Large intestine (tissue), 3 donors: ENCODE results near the gene CASS4. TPM values are rescaled to one million over a fixed set of nuclear protein-coding genes. Genes with fewer than 3 reads are reported as not detected.

Experiments
- DNase-seq, 2 donors: peaks; one replicate each; pipeline versions ENCODE4 v3.0.0 to v3.0.0-alpha.2; 2013
- H3K27ac ChIP-seq: one replicate; pipeline ENCODE4 v1.5.1; 2013; ENCODE audit warnings: low read length
- H3K27me3 ChIP-seq: 2 replicates; pipeline ENCODE4 v1.6.1; 2013; ENCODE audit warnings: low read length; ENCODE audit not compliant: control insufficient read depth, insufficient read depth
- H3K36me3 ChIP-seq: 2 replicates; pipeline ENCODE4 v1.6.1; 2013; ENCODE audit warnings: low read length; ENCODE audit not compliant: control insufficient read depth, insufficient read depth
- H3K4me1 ChIP-seq: one replicate; pipeline ENCODE4 v1.6.1; 2013; ENCODE audit warnings: low read length; ENCODE audit not compliant: control insufficient read depth, insufficient read depth
- H3K4me3 ChIP-seq: one replicate; pipeline ENCODE4 v1.5.1; 2013; ENCODE audit warnings: low read length
- H3K9me3 ChIP-seq: one replicate; pipeline ENCODE4 v1.6.1; 2013; ENCODE audit warnings: mild to moderate bottlenecking, low read depth, low read length, moderate library complexity; ENCODE audit not compliant: control insufficient read depth
- WGBS: methylation state at CpG from one replicate; pipeline ENCODE4 v1.1.5; 2013; ENCODE audit warnings: low lambda C conversion rate; ENCODE audit not compliant: insufficient coverage; 5-methylcytosine and 5-hydroxymethylcytosine counted together
- polyA plus RNA-seq: library from polyadenylated mRNA; unstranded; fragments of 120-200 nt; gene quantifications from one replicate; pipeline ENCODE4 v1.2.1, GENCODE V29; 2013

The CASS4 gene
- polyA plus RNA-seq, 1 donor = 1.2 TPM

DNA sequence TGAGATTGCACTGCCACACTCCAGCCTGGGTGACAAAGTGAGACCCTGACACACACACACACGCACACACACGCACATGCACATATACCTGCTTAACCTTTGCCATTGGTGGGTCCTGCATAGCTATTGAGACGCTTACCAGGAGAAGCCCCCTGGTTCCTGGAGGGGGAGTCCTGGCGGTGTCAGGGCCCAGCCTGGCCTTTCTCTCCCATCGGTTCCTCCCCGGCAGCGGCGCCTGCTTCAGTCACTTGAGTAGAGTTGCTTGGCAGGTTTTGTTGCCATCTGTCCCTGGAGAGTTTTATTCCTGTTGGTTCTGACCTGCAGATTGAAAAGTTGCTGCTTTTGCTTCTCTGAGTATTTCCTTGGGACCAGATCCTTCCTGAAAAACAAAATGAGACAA is 91.9 kb downstream of the CASS4 start:
- 100% methylated on average over 1 of the region's 8 CpGs for WGBS
- no peaks in the 10 kb centered on the region for H3K9me3 ChIP-seq
- H3K4me3 ChIP-seq = no peak overlapping the region
- peaks cover 12% of the 10 kb centered on the region for H3K36me3 ChIP-seq
- DNase-seq = no peak
- no peak overlapping the region for H3K27ac ChIP-seq
- no peaks in the 10 kb centered on the region for H3K27me3 ChIP-seq
- H3K4me1 ChIP-seq = no peaks in the 10 kb centered on the region

DNA sequence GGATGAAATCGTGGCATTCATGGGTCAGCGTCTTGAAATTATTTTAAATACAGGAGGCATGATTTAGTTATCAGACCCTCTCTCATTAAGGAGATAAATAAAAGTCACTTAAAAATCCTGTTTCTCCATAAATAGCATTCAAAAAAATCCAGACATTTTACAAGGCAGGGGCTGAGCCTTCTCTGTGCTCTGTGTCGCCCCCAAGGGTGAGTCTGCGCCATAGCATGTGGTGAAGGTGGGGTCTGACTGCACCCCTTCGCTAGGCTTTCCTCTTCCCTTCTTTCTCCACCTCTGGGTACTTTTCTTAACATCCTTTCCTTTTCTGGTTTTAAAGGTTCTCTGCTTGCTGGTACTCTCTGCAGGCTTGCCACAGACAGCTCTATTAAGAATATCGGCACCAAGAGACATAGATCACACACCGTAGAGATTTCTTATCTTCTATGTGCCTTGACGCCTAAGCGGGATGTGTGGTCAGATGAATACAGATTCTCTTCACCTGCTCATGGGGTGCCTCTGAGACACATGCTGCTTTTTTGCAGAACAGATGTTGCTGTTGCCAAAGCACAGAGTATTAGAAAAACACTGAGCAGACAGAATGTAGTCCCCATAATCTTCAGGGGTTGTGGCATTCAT is 92.4 kb downstream of the CASS4 start:
- no peaks in the 10 kb centered on the region for H3K9me3 ChIP-seq
- DNase-seq = no peak
- peaks cover 12% of the 10 kb centered on the region for H3K36me3 ChIP-seq
- 83% methylated on average over 1 of the region's 9 CpGs for WGBS
- no peaks in the 10 kb centered on the region for H3K4me1 ChIP-seq
- H3K4me3 ChIP-seq = no peak overlapping the region
- no peak overlapping the region for H3K27ac ChIP-seq
- no peaks in the 10 kb centered on the region for H3K27me3 ChIP-seq

DNA sequence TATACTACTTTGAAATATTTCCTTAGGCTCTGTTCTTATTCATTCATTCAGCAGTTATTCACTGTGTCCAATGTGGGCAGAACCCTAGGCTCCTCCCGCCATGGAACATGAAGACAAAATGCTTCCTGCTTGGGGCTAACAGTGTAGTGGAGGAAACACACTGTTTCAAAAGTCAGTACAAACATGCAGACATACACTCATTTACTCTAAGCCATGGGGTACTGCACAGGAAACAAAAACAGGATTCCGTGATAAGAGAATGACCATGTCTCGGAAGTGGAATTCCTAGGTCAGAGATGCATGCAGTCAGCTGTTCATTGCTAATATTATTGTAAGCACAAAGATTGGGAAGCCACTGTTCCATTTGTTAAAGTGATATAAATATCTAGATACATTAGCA is 94.0 kb downstream of the CASS4 start:
- no peak overlapping the region for H3K4me3 ChIP-seq
- no CpG with 5 or more reads among the region's 3 CpGs for WGBS
- H3K27ac ChIP-seq = no peak overlapping the region
- no peak for DNase-seq
- H3K36me3 ChIP-seq = peaks cover 12% of the 10 kb centered on the region
- H3K27me3 ChIP-seq = no peaks in the 10 kb centered on the region
- no peaks in the 10 kb centered on the region for H3K4me1 ChIP-seq
- H3K9me3 ChIP-seq = no peaks in the 10 kb centered on the region

Other genes starting within 250 kb of the CASS4 start
- gene MC3R, start 163.5 kb upstream of the CASS4 start, polyA plus RNA-seq = not detected
- gene FAM210B, start 53.3 kb upstream of the CASS4 start, polyA plus RNA-seq = 39.6 TPM
- gene AURKA, start 20.0 kb upstream of the CASS4 start, polyA plus RNA-seq = 13.7 TPM
- 27.6 TPM for gene CSTF1, start 19.6 kb upstream of the CASS4 start, polyA plus RNA-seq
- 84.7 TPM for gene RTF2, start 56.4 kb downstream of the CASS4 start, polyA plus RNA-seq
- gene FAM209A, start 112.5 kb downstream of the CASS4 start, polyA plus RNA-seq = 0.21 TPM
- gene FAM209B, start 121.0 kb downstream of the CASS4 start, polyA plus RNA-seq = 0.19 TPM
- gene TFAP2C, start 217.0 kb downstream of the CASS4 start, polyA plus RNA-seq = 0.06 TPM